ENCODE results near the gene AP4B1.

GRCh38 chr1:113904674-113905434 is at the start of gene AP4B1, which contains the start of gene DCLRE1B:
- TF ChIP-seq CTCF (IDR thresholded peaks at IDR 0.05; ENCODE audit: poor library complexity), result peak; percentile 55
- TF ChIP-seq EZH2 (IDR thresholded peaks at IDR 0.05; ENCODE audit: borderline replicate concordance), result no peak
- TF ChIP-seq EZH2phosphoT487 (IDR thresholded peaks at IDR 0.05; ENCODE audit: low read depth, severe bottlenecking, unreplicated experiment), result no peak
